ENCODE results near the gene TXNRD1.
"Not testable (repeated sequence)": the region's sequence is repeated elsewhere in the genome, so short reads cannot be mapped to it uniquely, and the experiment has no call there.

DNA sequence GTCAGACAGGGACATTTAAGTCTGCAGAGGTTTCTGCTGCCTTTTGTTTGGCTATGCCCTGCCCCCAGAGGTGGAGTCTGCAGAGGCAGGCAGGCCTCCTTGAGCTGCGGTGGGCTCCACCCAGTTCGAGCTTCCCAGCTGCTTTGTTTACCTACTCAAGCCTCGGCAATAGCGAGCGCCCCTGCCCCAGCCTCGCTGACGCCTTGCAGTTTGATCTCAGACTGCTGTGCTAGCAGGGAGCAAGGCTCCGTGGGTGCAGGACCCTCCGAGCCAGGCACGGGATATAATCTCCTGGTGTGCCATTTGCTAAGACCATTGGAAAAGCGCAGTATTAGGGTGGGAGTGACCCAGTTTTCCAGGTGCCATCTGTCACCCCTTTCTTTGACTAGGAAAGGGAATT lies 178.5 kb downstream of the TXNRD1 start:
- TF ChIP-seq, protein P1, sequence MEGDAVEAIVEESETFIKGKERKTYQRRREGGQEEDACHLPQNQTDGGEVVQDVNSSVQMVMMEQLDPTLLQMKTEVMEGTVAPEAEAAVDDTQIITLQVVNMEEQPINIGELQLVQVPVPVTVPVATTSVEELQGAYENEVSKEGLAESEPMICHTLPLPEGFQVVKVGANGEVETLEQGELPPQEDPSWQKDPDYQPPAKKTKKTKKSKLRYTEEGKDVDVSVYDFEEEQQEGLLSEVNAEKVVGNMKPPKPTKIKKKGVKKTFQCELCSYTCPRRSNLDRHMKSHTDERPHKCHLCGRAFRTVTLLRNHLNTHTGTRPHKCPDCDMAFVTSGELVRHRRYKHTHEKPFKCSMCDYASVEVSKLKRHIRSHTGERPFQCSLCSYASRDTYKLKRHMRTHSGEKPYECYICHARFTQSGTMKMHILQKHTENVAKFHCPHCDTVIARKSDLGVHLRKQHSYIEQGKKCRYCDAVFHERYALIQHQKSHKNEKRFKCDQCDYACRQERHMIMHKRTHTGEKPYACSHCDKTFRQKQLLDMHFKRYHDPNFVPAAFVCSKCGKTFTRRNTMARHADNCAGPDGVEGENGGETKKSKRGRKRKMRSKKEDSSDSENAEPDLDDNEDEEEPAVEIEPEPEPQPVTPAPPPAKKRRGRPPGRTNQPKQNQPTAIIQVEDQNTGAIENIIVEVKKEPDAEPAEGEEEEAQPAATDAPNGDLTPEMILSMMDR (IDR thresholded peaks at IDR 0.05): not testable (repeated sequence)
- TF ChIP-seq POLR2A (IDR thresholded peaks at IDR 0.05): not testable (repeated sequence)

Data from lower leg skin (tissue), 3 donors.